DMS 273 (cell line): ENCODE measurements around the gene ITPR1.

Source experiments
- DNase-seq: peaks from one replicate; lab custom pipeline; 2025; ENCODE audit not compliant: unreplicated experiment; lab: John Stamatoyannopoulos, UW

The ITPR1 gene

DNA sequence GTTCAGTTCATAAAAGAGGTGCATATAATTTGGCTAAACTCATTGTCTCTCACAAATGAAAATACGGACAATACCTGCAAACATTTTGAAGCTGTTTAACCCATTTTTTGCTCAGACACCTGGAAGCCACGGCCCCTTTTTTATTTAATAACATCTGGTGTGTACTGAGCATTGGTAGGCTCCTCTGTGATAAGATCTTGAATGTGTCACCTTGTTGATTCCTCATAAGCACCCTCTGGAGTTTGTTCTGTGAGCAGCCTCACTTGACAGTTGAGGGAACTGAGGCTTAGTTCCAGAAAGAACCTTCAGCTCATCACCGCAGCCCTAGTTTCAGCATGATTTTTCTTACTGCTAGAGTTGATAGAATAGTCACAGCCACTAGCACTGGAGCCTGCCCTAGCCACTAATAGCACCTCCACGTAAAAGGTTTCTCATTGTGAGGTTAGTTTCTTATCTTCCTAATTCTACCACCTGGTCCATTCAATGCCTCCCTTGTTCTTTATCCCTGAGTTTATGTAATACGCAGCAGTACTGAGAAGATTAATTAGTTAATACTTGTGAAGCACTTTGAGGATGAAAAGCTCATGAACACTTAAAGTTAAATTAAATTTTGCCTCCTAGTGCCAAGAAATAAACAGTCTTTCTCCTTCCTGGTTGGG, 71.9 kb downstream of the ITPR1 start:
- DNase-seq: no peak

DNA sequence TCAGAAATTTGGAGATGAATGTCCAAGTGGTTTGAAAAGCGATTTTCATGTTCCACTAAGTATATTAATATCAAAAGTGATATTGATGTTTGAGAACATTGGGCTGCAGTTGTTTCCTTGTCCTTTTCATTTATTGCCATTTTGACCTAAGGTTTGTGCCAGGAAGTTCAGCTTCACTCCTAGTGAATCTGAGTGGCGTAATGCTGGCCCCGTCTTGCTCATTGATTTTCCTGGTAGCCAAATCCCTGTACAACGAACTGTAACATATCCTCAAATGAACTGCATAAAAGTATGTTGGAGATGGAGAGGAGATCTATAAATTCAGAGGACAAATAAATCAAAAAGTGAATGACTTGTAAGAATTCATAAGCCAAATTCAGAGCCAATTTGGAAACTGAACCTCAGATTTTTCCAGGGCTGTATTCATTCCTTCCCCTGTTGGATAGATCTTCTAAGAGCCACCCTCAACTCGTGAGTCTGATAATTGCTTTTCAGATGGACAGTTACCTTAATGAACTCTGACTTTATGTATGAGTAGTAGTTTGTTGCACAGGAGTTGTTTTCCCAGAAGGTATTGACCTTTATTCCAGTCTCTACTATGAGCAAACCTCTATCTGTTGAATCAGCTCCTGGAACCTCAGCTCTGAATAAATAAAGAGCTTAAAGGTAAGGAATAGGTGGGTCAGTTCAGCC, 72.8 kb downstream of the ITPR1 start:
- DNase-seq: no peak

DNA sequence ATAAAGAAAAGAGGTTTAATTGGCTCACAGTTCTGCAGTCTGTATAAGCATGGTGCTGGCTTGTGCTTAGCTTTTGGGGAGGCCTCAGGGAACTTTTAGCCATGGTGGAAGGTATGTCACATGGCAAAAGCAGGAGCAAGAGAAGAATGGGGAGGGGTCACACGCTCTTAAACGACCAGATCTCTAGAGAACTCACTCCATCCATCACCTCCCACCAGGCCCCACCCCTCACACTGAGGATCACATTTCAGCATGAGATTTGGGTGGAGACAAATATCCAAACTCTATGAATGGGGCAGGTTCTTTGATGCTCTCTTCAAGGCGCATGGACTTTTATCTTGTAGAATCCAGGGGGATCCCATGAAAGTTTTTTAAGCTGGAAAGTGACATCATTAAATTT, 75.7 kb downstream of the ITPR1 start:
- no peak for DNase-seq

DNA sequence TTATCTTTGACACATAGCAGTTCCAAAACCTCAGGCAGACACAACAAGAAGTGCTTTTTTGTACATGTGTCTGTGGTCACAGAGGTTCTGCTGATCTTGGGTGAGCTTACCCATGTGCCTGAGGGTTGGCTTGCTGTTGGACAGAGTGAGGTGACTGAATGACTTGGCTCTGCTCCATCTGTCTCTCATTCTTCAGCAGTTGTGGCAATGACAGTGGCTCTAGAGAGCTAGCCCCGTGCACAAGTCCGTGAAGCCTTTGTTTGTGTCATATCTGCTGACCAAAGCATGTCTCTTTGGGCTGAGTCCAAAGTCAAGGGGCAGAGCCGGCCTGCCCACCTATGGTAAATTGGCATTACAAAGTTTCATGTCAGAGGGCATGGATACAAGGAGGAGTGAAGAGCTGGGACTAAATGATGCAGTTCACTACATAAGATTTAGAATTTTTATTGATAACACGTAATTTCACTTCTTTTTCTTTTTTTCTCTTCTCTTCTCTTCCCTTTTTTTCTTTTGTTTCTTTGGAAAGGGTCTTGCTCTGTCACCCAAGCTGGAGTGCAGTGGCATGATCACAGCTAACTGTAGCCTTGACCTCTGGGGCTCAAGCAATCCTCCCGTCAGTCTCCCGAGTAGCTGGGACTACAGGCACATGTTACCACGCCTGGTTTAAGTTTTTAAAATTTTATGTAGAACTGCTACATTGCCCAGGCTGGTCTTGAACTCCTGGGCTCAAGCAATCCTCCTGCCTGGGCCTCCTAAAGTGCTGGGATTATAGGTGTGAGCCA, 77.9 kb downstream of the ITPR1 start:
- DNase-seq: no peak

DNA sequence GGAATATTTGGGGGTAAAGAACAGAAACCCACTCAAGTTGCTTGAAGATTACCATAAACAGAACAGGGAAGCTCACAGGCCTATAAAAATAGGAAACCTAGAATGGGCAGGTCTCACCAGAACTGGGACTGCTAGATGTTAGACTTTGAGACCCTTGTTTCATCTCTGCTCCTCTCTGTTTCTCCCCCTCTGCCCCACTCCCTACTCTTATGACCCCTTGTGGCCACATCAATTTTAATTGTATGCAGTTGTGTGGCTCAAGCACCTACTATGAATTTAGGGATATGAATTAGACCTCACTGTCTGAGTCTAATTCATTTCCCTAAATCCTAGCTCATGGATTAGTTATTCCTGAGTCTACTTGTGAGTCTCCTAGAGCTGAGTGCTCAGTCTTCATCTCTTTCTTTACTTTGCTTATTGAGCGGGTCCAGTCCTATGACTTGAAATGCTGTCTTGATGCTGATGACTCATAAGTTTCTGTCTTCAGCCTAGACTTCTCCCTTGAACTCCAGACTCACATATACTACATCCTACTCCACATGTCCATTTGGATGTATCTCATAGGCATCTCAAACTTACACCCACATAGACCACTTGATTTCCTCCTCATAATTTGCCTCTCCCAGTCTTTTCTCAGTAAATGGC, 78.7 kb downstream of the ITPR1 start:
- DNase-seq: peak; percentile 41

DNA sequence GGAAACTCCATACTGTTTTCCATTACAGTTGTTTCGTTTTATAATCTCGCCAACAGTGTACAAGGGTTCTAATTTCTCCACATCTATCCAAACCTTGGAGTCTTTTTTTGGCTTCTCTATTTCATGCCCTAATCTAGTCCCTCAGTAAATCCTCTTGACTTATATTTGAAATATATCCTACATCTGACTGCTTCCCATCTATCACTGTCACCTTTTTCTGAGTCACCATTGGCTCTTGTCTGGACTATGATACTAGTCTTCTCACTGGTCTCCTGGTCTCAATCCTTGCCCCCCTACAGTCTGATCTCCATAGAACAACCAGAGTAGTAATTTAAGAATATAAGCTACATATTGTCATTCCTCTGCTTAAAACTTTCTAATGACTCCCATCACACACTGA, 80.0 kb downstream of the ITPR1 start:
- DNase-seq: no peak

DNA sequence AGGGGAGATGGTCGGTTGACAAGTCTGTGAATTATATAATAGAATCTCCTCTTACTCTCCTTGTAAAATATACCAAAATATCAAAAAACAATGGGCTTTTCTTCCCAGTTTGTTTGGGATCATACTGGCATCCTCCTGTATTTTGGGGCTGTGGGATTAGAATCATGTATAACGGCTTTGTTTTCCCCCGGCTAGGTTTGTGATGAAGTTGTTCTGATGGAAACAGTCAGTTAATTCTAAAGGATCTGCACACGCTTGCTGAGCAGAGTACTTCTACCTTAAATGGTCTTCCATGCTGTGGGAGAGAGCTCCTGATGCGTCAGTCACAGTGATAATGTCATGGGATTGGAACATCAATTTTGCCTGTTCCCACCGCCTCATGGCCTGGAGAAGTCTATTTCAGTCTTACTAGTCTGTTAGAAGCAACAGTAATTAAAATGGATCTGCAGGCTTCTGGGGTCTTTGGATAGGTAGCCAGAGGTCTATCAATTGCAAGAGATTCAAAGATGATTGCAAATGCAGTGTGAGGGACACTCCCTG, 81.3 kb downstream of the ITPR1 start:
- DNase-seq: no peak

DNA sequence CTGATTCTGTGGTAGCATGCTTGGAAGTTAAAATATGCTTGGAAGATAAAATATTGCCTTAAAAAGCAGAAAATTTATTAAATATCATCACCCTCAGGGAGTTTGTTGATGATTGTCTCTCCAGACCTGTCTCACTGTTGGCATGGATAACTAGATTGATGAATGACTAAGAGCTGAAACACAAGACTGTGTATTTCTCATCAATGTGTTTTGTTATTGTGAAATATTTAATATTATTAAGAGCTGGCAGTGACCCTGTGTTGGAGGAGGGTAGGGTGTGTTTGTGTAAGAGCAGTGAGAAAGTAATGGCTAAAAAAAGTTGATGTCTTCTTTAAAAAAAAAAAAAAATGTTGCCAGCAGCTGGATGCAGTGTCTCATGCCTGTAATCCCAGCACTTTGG, 82.2 kb downstream of the ITPR1 start:
- no peak for DNase-seq

DNA sequence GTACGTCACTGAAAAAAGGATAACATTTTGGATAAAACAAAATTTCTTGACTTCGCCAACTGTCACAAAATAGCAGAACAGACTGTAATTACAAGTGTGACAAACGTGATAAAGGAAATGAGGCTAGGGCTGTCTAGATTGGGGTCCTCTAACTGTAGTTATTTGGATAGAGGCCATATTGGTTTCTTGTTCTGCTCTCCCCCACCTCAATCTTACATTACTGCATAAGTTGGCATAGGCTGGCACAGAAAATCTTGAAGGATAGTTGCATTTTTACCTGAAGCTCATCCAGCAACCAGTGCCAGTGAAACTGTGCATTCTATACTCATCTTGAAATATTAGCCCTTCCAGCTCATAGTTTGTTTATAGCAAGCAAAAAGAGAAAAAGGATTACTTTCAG, 84.6 kb downstream of the ITPR1 start:
- no peak for DNase-seq

DNA sequence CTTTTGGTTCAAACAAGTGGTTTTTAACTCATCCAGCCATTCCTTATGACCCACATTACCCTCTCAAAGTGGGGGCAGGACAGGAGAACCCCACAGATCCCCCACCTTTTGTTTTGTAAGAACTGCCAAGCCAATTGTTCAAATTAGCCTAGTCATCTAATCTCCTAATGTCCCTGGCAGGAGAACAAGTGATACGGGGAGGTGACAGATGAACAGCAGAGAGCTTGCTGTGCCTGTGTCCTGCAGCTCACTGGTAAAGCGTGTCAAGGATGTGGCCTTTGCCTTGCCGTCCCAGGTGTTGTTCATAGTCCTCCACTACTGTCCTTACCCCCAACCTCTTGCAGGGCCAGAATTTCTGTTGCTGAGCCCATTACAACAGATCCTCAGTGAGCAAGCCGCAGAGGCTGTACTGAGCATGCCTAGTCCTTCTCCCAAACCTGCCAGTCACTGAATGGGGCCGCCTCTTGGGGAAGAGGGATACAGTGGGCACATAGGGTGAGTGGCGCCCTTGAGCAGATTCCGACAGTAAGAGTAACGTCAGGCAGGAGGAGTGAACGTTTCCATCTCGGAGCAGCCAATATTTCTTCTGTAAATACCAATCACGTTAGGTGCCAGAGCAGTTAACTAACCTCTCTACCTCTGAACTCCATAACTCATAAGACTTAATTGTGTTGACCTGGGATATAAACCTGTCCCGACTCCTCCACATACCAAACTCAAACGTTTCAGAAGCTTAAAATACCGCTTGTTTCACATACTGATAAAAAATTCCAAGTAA, 87.4 kb downstream of the ITPR1 start:
- no peak for DNase-seq

DNA sequence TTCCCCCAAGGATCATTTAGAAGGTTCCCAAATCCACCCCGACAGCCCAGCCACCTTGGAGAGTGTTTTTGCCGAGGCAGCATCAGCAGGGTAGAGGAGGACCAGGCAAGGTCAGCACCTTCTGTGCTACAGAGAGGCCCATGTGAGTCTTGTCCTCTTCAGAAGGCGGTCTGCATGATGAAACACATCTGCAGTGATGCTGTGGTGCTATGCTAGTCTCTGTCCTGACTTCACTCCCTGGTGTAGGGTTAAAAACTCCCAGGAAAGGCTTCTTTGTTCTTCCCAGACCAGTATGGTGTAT, 87.9 kb downstream of the ITPR1 start:
- peak; percentile 3 for DNase-seq

DNA sequence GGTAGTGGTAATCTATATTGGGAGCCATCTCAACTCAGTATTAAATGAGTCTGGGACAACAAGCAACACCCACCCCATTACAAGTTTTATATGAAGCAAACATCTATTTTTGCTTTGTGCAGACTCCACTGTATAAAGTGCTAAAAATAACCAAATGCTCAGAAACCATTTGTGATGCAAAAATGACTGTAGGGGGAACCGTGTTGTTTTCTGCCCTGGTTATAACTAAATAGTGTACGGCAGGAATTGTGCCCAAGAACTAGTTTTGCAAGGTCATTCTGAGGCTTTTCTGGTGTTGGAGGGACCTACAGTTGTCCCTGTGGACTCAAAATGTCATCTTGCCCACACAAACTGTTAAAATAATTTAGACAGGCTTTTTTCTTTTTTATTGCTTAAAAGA, 88.3 kb downstream of the ITPR1 start:
- no peak for DNase-seq

DNA sequence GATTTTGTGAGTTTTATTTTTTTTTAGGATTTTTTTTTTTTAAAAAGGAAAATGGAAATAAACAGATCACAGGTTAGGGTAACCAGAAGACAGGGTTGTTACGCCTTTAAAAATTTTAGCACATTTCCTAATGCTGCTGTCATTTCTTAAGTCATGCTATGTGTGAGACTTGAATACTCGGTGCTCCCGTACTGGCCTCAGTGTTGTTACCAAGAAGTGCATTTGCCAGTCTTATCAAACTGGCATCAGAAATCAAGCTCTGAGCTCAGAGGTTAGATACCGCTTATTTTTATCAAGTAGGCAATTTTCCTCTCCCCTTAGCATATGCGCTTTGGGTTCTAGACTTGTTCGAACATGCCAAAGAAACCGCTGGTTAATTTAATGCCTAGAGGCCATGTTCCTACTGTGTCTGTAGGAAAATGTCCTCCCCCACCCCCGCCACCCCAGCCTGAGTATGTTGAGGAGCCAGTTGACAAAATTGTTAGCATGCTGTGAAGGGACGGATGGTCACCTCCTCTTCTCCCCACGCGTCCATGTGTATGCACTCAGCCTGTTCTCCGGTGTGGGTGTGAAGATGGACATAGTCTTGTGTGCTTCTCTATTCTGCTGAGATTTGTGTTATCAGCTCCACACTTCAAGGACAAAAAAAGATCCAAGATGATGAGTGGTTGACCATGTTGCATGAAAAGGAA, 88.9 kb downstream of the ITPR1 start:
- DNase-seq: peak; percentile 77

DNA sequence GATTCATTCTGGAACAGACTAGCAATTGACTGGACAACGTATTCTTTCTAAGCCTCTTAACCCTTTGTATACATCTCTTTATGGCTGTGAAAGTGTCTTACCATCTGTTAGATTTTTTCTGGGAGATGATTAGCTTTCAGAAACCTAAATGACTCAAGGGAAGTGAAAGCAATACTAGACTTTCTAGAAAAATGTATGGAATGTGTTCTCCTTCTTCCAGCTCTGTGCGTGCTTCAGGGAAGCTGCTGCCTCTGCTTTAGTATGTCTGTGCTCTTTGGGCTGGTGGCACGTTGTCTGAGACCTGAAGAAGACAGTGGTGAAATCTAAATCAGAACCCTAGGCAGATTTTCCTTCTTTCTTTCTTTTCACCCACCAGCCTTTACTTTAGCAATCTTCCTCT, 89.5 kb downstream of the ITPR1 start:
- peak; percentile 17 for DNase-seq

DNA sequence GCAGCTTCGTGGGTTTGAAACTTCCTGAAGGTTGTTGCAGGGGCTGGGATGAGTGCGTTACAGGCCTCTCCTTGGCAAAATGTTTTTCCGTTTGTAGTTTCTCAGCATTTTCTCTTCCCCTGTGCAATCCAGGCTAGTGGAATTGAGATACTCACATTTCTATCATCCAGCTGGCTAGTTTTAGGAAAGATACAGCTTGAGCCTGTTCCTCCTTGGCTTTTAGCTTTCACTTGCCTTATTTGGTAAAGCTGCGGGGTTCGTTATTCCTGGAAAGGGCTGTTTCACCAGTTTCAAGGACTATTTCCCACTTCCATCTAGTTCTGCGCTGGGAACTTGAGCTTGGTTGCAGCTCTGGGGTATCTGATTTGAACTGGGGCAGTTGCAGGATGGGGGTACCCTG, 90.3 kb downstream of the ITPR1 start:
- DNase-seq: peak; percentile 45

DNA sequence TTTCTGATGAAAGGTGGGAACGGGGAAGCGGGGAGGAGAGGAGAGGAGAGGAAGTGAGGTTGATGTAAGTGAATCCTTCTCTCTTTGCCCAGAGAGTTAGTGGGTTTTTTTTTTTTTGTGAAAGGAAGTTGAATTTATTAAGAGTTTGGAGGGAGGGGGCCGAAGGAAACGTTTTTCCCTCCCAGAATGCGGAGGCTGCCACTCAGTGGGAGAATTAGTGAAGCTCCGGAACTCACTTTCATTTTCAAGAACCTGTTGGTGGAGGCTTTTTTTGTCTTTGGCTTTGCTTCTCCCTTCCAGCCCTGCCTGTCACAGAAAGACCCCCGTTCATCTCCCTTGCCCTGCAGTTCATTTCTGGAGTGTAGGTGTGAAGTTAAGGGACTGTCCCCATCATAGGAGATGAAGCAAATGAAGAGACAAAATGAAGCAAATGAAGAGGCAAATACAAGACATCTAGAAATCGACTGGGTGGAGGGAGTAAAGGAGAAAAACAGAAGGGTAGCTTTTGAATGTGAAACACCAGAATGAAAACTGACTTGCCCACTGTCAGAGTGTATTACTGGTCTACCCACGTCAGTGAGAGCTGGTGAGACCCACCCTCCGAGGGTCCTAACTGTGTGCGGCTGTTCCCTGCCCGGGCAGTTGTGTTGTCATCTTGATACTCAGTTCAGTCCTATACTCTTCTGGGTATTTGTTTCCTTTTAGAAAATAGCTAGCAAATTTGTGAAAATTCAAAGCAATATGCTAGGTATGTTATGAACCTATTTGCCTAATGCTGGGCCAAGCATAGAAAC, 91.5 kb downstream of the ITPR1 start:
- DNase-seq: peak; percentile 36

DNA sequence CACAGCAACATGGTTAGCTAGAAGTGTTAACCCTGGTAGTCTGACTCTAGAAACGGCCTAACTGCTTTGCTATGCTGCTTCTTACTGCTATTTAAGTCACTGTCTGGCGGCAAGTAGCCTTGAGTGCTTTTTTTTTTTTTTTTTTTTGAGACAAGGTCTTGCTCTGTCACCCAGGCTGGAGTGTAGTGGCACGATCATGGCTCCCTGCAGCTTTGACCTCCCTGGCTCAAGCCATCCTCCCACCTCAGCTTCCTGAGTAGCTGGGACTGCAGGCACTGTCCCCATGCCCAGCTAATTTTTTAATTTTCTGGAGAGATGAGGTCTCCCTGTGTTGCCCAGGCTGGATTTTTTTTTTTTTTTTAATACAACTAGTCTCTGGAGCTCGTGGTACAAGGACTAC, 93.2 kb downstream of the ITPR1 start:
- no peak for DNase-seq

DNA sequence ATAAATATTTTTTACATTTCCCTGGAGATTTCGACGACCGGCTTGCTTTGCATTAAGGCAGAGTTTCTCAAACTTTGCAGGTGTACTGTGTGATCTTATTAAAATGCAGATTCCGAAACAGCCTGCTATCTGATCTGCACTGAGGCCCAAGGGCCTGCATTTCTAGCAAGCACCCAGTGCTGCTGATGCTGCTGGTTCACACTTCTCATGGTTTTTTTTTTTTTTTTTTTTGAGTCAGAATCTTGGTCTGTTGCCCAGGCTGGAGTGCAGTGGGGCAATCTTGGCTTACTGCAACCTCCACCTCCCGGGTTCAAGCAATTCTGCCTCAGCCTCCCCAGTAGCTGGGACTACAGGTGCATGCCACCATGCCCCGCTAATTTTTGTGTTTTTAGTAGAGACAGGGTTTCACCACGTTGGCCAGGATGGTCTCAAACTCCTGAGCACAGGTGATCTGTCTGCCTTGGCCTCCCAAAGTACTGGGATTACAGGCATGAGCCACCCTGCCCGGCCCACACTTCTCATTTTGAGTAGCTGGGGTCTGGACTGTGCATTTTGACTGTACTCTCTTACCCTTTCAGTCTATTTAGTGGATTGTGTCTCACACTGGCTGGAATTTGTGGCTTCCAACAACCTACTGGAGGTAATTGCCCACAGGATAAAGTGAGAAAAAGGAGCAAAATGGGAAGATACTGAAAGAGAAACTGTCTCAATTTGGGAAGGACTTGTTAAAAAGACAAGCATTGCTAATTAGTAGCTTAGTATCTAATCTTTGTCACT, 94.1 kb downstream of the ITPR1 start:
- DNase-seq: peak; percentile 5

DNA sequence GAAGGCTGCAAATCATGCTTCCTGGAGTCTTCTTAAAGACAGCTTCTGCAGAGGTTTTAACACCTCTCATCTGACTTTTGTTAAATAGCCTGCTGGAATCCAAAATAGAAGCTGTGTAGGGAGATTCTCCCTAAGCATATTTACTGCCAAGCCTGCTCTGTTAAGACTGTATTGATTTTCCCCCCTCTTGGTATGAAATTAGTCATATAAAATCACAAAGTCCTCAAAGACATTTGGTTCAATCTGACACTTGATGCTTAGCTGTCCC, 94.6 kb downstream of the ITPR1 start:
- peak; percentile 7 for DNase-seq
